Trophoblast cell (in vitro differentiated cells and primary cell): ENCODE results near the gene MAEA.
"Not testable (repeated sequence)": the region's sequence is repeated elsewhere in the genome, so short reads cannot be mapped to it uniquely, and the experiment has no call there.

Experiments
- DNase-seq, 2 donors: peaks; one replicate each; pipeline ENCODE4 v3.0.0-alpha.2; 2016
- H2AFZ ChIP-seq: 2 replicates; pipeline ENCODE4 v1.6.1; 2013; ENCODE audit warnings: low read length, moderate library complexity, mild to moderate bottlenecking; ENCODE audit not compliant: insufficient read depth, poor library complexity
- H2AK5ac ChIP-seq: 2 replicates; pipeline ENCODE4 v1.6.1; 2013; ENCODE audit warnings: mild to moderate bottlenecking, low read length
- H2BK120ac ChIP-seq: 2 replicates; pipeline ENCODE4 v1.6.1; 2013; ENCODE audit warnings: low read length, mild to moderate bottlenecking, moderate library complexity; ENCODE audit not compliant: insufficient read depth, poor library complexity
- H2BK12ac ChIP-seq: 2 replicates; pipeline ENCODE4 v1.6.1; 2013; ENCODE audit warnings: mild to moderate bottlenecking, low read length, moderate library complexity
- H2BK5ac ChIP-seq: 2 replicates; pipeline ENCODE4 v1.6.1; 2013; ENCODE audit warnings: low read length, low read depth, moderate library complexity, mild to moderate bottlenecking; ENCODE audit not compliant: poor library complexity
- H3K14ac ChIP-seq: 2 replicates; pipeline ENCODE4 v1.6.1; 2013; ENCODE audit warnings: mild to moderate bottlenecking, low read length
- H3K18ac ChIP-seq: 2 replicates; pipeline ENCODE4 v1.6.1; 2013; ENCODE audit warnings: mild to moderate bottlenecking, low read length
- H3K23ac ChIP-seq: 2 replicates; pipeline ENCODE4 v1.6.1; 2013; ENCODE audit warnings: low read length
- H3K27ac ChIP-seq: 2 replicates; pipeline ENCODE4 v1.5.1; 2013; ENCODE audit warnings: low read depth, mild to moderate bottlenecking, inconsistent platforms, low read length, moderate library complexity
- H3K27me3 ChIP-seq: 2 replicates; pipeline ENCODE4 v1.6.1; 2013; ENCODE audit warnings: inconsistent platforms, mild to moderate bottlenecking, low read length, moderate library complexity; ENCODE audit not compliant: insufficient read depth
- H3K36me3 ChIP-seq, 2 experiments: 1 replicate in 1 of 2; 2 replicates in 1 of 2; pipeline ENCODE4 v1.6.1; 2013; ENCODE audit warnings: low read length in 2 of 2, mild to moderate bottlenecking in 2 of 2, moderate library complexity in 1 of 2; ENCODE audit not compliant: insufficient read depth in 2 of 2, control insufficient read depth in 1 of 2
- H3K4ac ChIP-seq: 2 replicates; pipeline ENCODE4 v1.6.1; 2013; ENCODE audit warnings: low read depth, mild to moderate bottlenecking, low read length, moderate library complexity
- H3K4me1 ChIP-seq, 2 experiments: 1 replicate in 1 of 2; 2 replicates in 1 of 2; pipeline ENCODE4 v1.6.1; 2013; ENCODE audit warnings: low read length in 2 of 2, mild to moderate bottlenecking in 2 of 2, moderate library complexity in 1 of 2; ENCODE audit not compliant: insufficient read depth in 2 of 2, control insufficient read depth in 1 of 2
- H3K4me2 ChIP-seq: 2 replicates; pipeline ENCODE4 v1.6.1; 2013; ENCODE audit warnings: inconsistent platforms, mild to moderate bottlenecking, low read length, moderate library complexity
- H3K4me3 ChIP-seq: 2 replicates; pipeline ENCODE4 v1.5.1; 2013; ENCODE audit warnings: mild to moderate bottlenecking, low read depth, low read length, inconsistent platforms
- H3K79me1 ChIP-seq: one replicate; pipeline ENCODE4 v1.6.1; 2013; ENCODE audit warnings: low read length
- H3K79me2 ChIP-seq: 2 replicates; pipeline ENCODE4 v1.6.1; 2013; ENCODE audit warnings: low read length, mild to moderate bottlenecking; ENCODE audit not compliant: control insufficient read depth, insufficient read depth, poor library complexity
- H3K9ac ChIP-seq: 2 replicates; pipeline ENCODE4 v1.6.1; 2013; ENCODE audit warnings: mild to moderate bottlenecking, low read length
- H3K9me3 ChIP-seq: 2 replicates; pipeline ENCODE4 v1.6.1; 2013; ENCODE audit warnings: low read depth, mild to moderate bottlenecking, control low read depth, inconsistent platforms, low read length; ENCODE audit not compliant: insufficient read depth
- H4K12ac ChIP-seq: 2 replicates; pipeline ENCODE4 v1.6.1; 2013; ENCODE audit warnings: low read depth, mild to moderate bottlenecking, low read length, moderate library complexity
- H4K8ac ChIP-seq: 2 replicates; pipeline ENCODE4 v1.6.1; 2013; ENCODE audit warnings: low read depth, mild to moderate bottlenecking, low read length, moderate library complexity
- H4K91ac ChIP-seq: one replicate; pipeline ENCODE4 v1.6.1; 2013; ENCODE audit warnings: low read depth, mild to moderate bottlenecking, low read length, moderate library complexity
- WGBS: extraction: QIAGEN DNeasy Blood & Tissue Kit; methylation state at CpG from one replicate; pipeline ENCODE4 v1.1.7; 2013; ENCODE audit warnings: missing lambda C conversion rate; ENCODE audit not compliant: insufficient read length, insufficient coverage; ENCODE audit errors: extremely low coverage; 5-methylcytosine and 5-hydroxymethylcytosine counted together

Gene MAEA

GRCh38 chr4:1334579-1334895, 44.8 kb downstream of the MAEA start:
- Histone ChIP-seq H4K8ac (no peak overlapping the region), H3K79me1 (no peaks in the 10 kb centered on the region), H3K27me3 (no peaks in the 10 kb centered on the region), H3K4ac (no peak overlapping the region), H2BK120ac (no peak overlapping the region), H3K79me2 (no peaks in the 10 kb centered on the region), H3K27ac (no peak overlapping the region), H3K9me3 (peaks cover 11% of the 10 kb centered on the region), H3K18ac (no peak overlapping the region), H3K14ac (no peak overlapping the region), H3K23ac (no peak overlapping the region), H2BK5ac (no peak overlapping the region), H3K36me3 (peaks cover 75 to 77% of the 10 kb centered on the region in 2 experiments), H2AK5ac (no peak overlapping the region), H2AFZ (no peak overlapping the region), H3K4me2 (no peak overlapping the region), H4K12ac (no peak overlapping the region), H2BK12ac (no peak overlapping the region), H3K4me1 (no peaks in the 10 kb centered on the region), H4K91ac (no peak overlapping the region), H3K9ac (no peak overlapping the region), H3K4me3 (no peak overlapping the region)
- WGBS, result no CpG with 5 or more reads among the region's 6 CpGs
- DNase-seq, result no peak

DNA sequence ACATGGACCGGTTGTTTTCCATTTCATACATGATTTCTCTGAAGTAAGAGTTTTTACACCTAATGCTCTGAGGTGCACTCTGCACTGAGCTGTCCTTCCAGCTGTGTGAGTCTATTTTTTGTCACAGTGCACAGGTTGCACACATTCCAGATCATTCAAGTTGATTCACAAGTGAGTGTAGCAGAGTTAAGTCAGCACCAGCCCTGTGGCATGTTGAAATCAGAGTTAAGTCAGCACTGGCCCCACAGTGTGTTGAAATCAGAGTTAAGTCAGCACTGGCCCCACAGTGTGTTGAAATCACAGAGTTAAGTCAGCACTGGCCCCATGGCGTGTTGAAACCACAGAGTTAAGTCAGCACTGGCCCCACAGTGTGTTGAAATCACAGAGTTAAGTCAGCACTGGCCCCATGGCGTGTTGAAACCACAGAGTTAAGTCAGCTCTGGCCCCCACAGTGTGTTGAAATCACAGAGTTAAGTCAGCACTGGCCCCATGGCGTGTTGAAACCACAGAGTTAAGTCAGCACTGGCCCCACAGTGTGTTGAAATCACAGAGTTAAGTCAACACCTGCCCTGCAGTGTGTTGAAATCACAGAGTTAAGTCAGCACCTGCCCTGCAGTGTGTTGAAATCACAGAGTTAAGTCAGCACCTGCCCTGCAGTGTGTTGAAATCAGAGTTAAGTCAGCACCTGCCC, 45.6 kb downstream of the MAEA start:
- H3K4me2 ChIP-seq, result not testable (repeated sequence)

DNA sequence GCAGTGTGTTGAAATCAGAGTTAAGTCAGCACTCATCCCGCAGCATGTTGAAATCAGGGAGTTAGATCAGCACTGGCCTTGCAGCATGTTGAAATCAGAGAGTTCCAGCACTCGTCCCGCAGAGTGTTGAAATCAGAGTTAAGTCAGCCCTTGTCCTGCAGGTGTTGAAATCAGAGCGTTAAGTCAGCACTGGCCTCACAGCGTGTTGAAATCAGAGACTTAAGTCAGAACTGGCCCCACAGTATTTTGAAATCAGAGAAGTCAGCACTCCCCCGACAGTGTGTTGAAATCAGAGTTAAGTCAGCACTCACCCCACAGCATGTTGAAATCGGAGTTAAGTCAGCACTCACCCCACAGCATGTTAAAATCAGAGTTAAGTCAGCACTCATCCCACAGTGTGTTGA, 46.4 kb downstream of the MAEA start:
- Histone ChIP-seq H3K4me1 (no peaks in the 10 kb centered on the region), H3K4ac (no peak overlapping the region), H3K79me1 (no peaks in the 10 kb centered on the region), H3K23ac (no peak overlapping the region), H3K18ac (no peak overlapping the region), H3K9me3 (peaks cover 11% of the 10 kb centered on the region), H3K79me2 (no peaks in the 10 kb centered on the region), H2AK5ac (no peak overlapping the region), H2BK5ac (no peak overlapping the region), H2BK12ac (no peak overlapping the region), H3K4me3 (no peak overlapping the region), H3K9ac (no peak overlapping the region), H3K14ac (no peak overlapping the region), H4K91ac (no peak overlapping the region), H4K12ac (no peak overlapping the region), H3K27ac (no peak overlapping the region), H2BK120ac (no peak overlapping the region), H3K36me3 (peaks cover 77 to 82% of the 10 kb centered on the region in 2 experiments), H4K8ac (no peak overlapping the region), H2AFZ (no peak overlapping the region), H3K4me2 (no peak overlapping the region), H3K27me3 (no peaks in the 10 kb centered on the region)
- DNase-seq, result peak; percentile 92 to 97
- no CpG with 5 or more reads among the region's 7 CpGs for WGBS

More for the DNA sequence above, 45.6 kb downstream of the MAEA start:
- not testable (repeated sequence) for H2BK5ac ChIP-seq, H4K91ac ChIP-seq, H2AK5ac ChIP-seq, H2BK12ac ChIP-seq, H3K27ac ChIP-seq, H4K12ac ChIP-seq, H3K4me1 ChIP-seq, H3K14ac ChIP-seq, H3K4me3 ChIP-seq, H2AFZ ChIP-seq, H3K79me2 ChIP-seq, H4K8ac ChIP-seq, H3K18ac ChIP-seq, H3K23ac ChIP-seq, H3K79me1 ChIP-seq, H3K4ac ChIP-seq, H3K27me3 ChIP-seq, H2BK120ac ChIP-seq, H3K9ac ChIP-seq
- DNase-seq, result peak in 1 of 2 donors; percentile 18
- peaks cover 76 to 80% of the 10 kb centered on the region in 2 experiments for H3K36me3 ChIP-seq
- peaks cover 11% of the 10 kb centered on the region for H3K9me3 ChIP-seq
- no CpG with 5 or more reads among the region's 4 CpGs for WGBS

- WGBS, result no CpG with 5 or more reads among the region's 11 CpGs
- Histone ChIP-seq H3K4me2 (no peak overlapping the region), H3K9me3 (peaks cover 11% of the 10 kb centered on the region), H3K9ac (no peak overlapping the region), H3K79me1 (no peaks in the 10 kb centered on the region), H3K27me3 (no peaks in the 10 kb centered on the region), H2BK120ac (no peak overlapping the region), H3K14ac (no peak overlapping the region), H3K18ac (no peak overlapping the region), H3K27ac (no peak overlapping the region), H2BK12ac (no peak overlapping the region), H2AK5ac (no peak overlapping the region), H2AFZ (no peak overlapping the region), H4K91ac (no peak overlapping the region), H4K8ac (no peak overlapping the region), H4K12ac (no peak overlapping the region), H3K79me2 (no peaks in the 10 kb centered on the region), H3K4me3 (no peak overlapping the region), H3K4ac (no peak overlapping the region), H3K23ac (no peak overlapping the region), H3K4me1 (no peaks in the 10 kb centered on the region), H3K36me3 (peaks cover 69 to 79% of the 10 kb centered on the region in 2 experiments), H2BK5ac (no peak overlapping the region)
- DNase-seq, result no peak
Observed at GRCh38 chr4:1337376-1337831, 47.7 kb downstream of the MAEA start.
